WTC11 (cell line): ENCODE data around the gene DGKG. TPM values are rescaled to one million over a fixed set of nuclear protein-coding genes. Genes with fewer than 3 reads are reported as not detected.

Experiments
- ATAC-seq: fragments of 200-7000 bp; cut with Tn5 transposase; 2 replicates; pipeline ENCODE4 v1.10.0; 2021; ENCODE audit warnings: mild to moderate bottlenecking, moderate library complexity
- CTCF ChIA-PET: fragments of 300-600 bp; sonication (Branson Sonifier 250); formaldehyde crosslinking; loops from one replicate; lab custom pipeline; 2021; ENCODE audit warnings: antibody characterized with exemption; lab: Charles Lee
- POLR2A ChIA-PET: fragments of 350-600 bp; sonication (Branson Sonifier 250); formaldehyde crosslinking; loops from one replicate; lab custom pipeline; 2021; ENCODE audit warnings: antibody characterized with exemption; lab: Charles Lee
- DNase-seq: peaks from one replicate; pipeline ENCODE4 v3.0.0; 2021; ENCODE audit warnings: low spot score
- H3K27ac Mint-ChIP-seq: 2 replicates; pipeline ENCODE4 v1.8.0; 2021; ENCODE audit warnings: mixed read lengths
- H3K27me3 Mint-ChIP-seq: 2 replicates; pipeline ENCODE4 v1.8.0; 2021; ENCODE audit warnings: low read depth, mild to moderate bottlenecking, moderate library complexity, mixed read lengths
- H3K36me3 Mint-ChIP-seq: 2 replicates; pipeline ENCODE4 v1.8.0; 2021; ENCODE audit warnings: mixed read lengths
- H3K4me1 Mint-ChIP-seq: 2 replicates; pipeline ENCODE4 v1.8.0; 2022; ENCODE audit warnings: mixed read lengths
- H3K4me3 Mint-ChIP-seq: 2 replicates; pipeline ENCODE4 v1.8.0; 2021; ENCODE audit warnings: mild to moderate bottlenecking, moderate library complexity, mixed read lengths
- H3K9me3 Mint-ChIP-seq: 2 replicates; pipeline ENCODE4 v1.8.0; 2021; ENCODE audit warnings: mixed read lengths
- CBFB ChIP-seq: sonication (generic); formaldehyde crosslinking; IDR thresholded peaks from 2 replicates; pipeline ENCODE4 v1.8.1; 2022; ENCODE audit warnings: mild to moderate bottlenecking, low read depth, missing genetic modification reagents
- CDX4 ChIP-seq: fragments of 250-450 bp; sonication (Bioruptor Pico); IDR thresholded peaks from 2 replicates; pipeline ENCODE4 v1.9.0; 2021; ENCODE audit warnings: moderate library complexity, mild to moderate bottlenecking, inconsistent platforms, borderline replicate concordance
- ERG ChIP-seq: fragments of 250-450 bp; sonication (Bioruptor Pico); IDR thresholded peaks from 2 replicates; pipeline ENCODE4 v1.8.0; 2021; ENCODE audit warnings: mild to moderate bottlenecking
- ESRRA ChIP-seq: sonication (generic); formaldehyde crosslinking; IDR thresholded peaks from 2 replicates; pipeline ENCODE4 v1.8.1; 2022; ENCODE audit warnings: mild to moderate bottlenecking, missing genetic modification reagents, borderline replicate concordance
- FOXJ3 ChIP-seq: sonication (generic); formaldehyde crosslinking; IDR thresholded peaks from 2 replicates; pipeline ENCODE4 v1.9.0; 2021; ENCODE audit warnings: missing genetic modification reagents, mild to moderate bottlenecking, borderline replicate concordance
- HMGA2 ChIP-seq: fragments of 250-450 bp; sonication (Bioruptor Pico); IDR thresholded peaks from 2 replicates; pipeline ENCODE4 v1.4.0; 2021; ENCODE audit warnings: mild to moderate bottlenecking, moderate library complexity
- HMGXB4 ChIP-seq: sonication (generic); formaldehyde crosslinking; IDR thresholded peaks from 2 replicates; pipeline ENCODE4 v1.8.1; 2023; ENCODE audit warnings: mild to moderate bottlenecking, moderate library complexity, missing genetic modification reagents
- JAZF1 ChIP-seq: fragments of 250-450 bp; sonication (Bioruptor Pico); IDR thresholded peaks from 2 replicates; pipeline ENCODE4 v1.9.0; 2021; ENCODE audit warnings: moderate library complexity, mild to moderate bottlenecking, inconsistent platforms
- KAT7 ChIP-seq: sonication (generic); formaldehyde crosslinking; IDR thresholded peaks from 2 replicates; pipeline ENCODE4 v1.8.1; 2023; ENCODE audit warnings: missing genetic modification reagents, mild to moderate bottlenecking, borderline replicate concordance
- MAX ChIP-seq: sonication (generic); formaldehyde crosslinking; IDR thresholded peaks from 2 replicates; pipeline ENCODE4 v1.8.0; 2022; ENCODE audit warnings: mild to moderate bottlenecking, missing genetic modification reagents
- PRRX2 ChIP-seq: fragments of 250-450 bp; sonication (Bioruptor Pico); IDR thresholded peaks from 2 replicates; pipeline ENCODE4 v1.8.0; 2021; ENCODE audit warnings: mild to moderate bottlenecking
- SOX15 ChIP-seq: fragments of 250-450 bp; sonication (Bioruptor Pico); IDR thresholded peaks from 2 replicates; pipeline ENCODE4 v1.9.0; 2021; ENCODE audit warnings: mild to moderate bottlenecking
- TEAD1 ChIP-seq: sonication (generic); formaldehyde crosslinking; IDR thresholded peaks from 2 replicates; pipeline ENCODE4 v1.8.0; 2022; ENCODE audit warnings: mild to moderate bottlenecking, missing genetic modification reagents
- TP53 ChIP-seq: sonication (generic); formaldehyde crosslinking; IDR thresholded peaks from 2 replicates; pipeline ENCODE4 v1.8.1; 2023; ENCODE audit warnings: mild to moderate bottlenecking, missing genetic modification reagents
- USF2 ChIP-seq: sonication (generic); formaldehyde crosslinking; IDR thresholded peaks from 2 replicates; pipeline ENCODE4 v1.8.1; 2023; ENCODE audit warnings: mild to moderate bottlenecking, missing genetic modification reagents, moderate library complexity
- ZBTB21 ChIP-seq: sonication (generic); formaldehyde crosslinking; IDR thresholded peaks from 2 replicates; pipeline ENCODE4 v1.8.1; 2023; ENCODE audit warnings: mild to moderate bottlenecking, missing genetic modification reagents, borderline replicate concordance
- ZNF138 ChIP-seq: sonication (generic); formaldehyde crosslinking; conservative IDR thresholded peaks from 2 replicates; pipeline ENCODE4 v1.8.1; 2022; ENCODE audit warnings: mild to moderate bottlenecking, moderate library complexity, missing genetic modification reagents
- ZNF232 ChIP-seq: sonication (generic); formaldehyde crosslinking; IDR thresholded peaks from 2 replicates; pipeline ENCODE4 v1.8.0; 2022; ENCODE audit warnings: mild to moderate bottlenecking, missing genetic modification reagents
- ZNF281 ChIP-seq: sonication (generic); formaldehyde crosslinking; IDR thresholded peaks from 2 replicates; pipeline ENCODE4 v1.8.0; 2023; ENCODE audit warnings: mild to moderate bottlenecking, missing genetic modification reagents
- ZNF396 ChIP-seq: fragments of 250-450 bp; sonication (Bioruptor Pico); IDR thresholded peaks from 2 replicates; pipeline ENCODE4 v1.8.0; 2021; ENCODE audit warnings: mild to moderate bottlenecking, moderate library complexity, borderline replicate concordance
- ZNF416 ChIP-seq: fragments of 250-450 bp; sonication (Bioruptor Pico); IDR thresholded peaks from 2 replicates; pipeline ENCODE4 v1.9.0; 2021; ENCODE audit warnings: mild to moderate bottlenecking, inconsistent platforms
- ZSCAN18 ChIP-seq: fragments of 250-450 bp; sonication (Bioruptor Pico); IDR thresholded peaks from 2 replicates; pipeline ENCODE4 v2.1.2; 2022; ENCODE audit warnings: mild to moderate bottlenecking, moderate library complexity
- total RNA-seq: library from RNA; stranded (reverse); gene quantifications from 3 replicates; pipeline ENCODE4 v1.2.3, GENCODE V29; 2021

Gene DGKG
- total RNA-seq, 1 experiment from 2014 or later, result 0.92 TPM

GRCh38 chr3:186290796-186291195, 71.2 kb downstream of the DGKG start (continued):
- TF ChIP-seq KAT7 (no peak), ESRRA (CRISPR knock-in tag) (no peak), ZNF281 (CRISPR knock-in tag) (no peak), ZNF416 (no peak), CDX4 (CRISPR knock-in tag) (no peak), CBFB (no peak), TP53 (CRISPR knock-in tag) (no peak), JAZF1 (CRISPR knock-in tag) (no peak), ZNF396 (no peak), USF2 (CRISPR knock-in tag) (no peak)

GRCh38 chr3:186287711-186288110, 74.3 kb downstream of the DGKG start:
- TF ChIP-seq TEAD1 (CRISPR knock-in tag) (no peak), CDX4 (CRISPR knock-in tag) (no peak), CBFB (no peak), ZNF232 (CRISPR knock-in tag) (no peak), HMGXB4 (no peak), PRRX2 (CRISPR knock-in tag) (no peak), FOXJ3 (CRISPR knock-in tag) (no peak), ZBTB21 (CRISPR knock-in tag) (no peak), ESRRA (CRISPR knock-in tag) (no peak), MAX (no peak), ZSCAN18 (CRISPR knock-in tag) (no peak), ERG (CRISPR knock-in tag) (no peak), ZNF138 (CRISPR knock-in tag) (no peak), SOX15 (no peak), HMGA2 (CRISPR knock-in tag) (no peak), USF2 (CRISPR knock-in tag) (no peak)
- TF ChIP-seq, all 79 proteins: peak for 0
- no peak overlapping the region for H3K27ac Mint-ChIP-seq
- ChIA-PET CTCF (interaction anchor here (0.5 to 1.7 kb wide), 6 partner anchors 8 to 344 kb away, joined by 3 to 6 read pairs (median 3); no protein-coding TSS in a partner anchor), POLR2A (no interaction called here)
- no peak overlapping the region for H3K4me3 Mint-ChIP-seq
- no peaks in the 10 kb centered on the region for H3K9me3 Mint-ChIP-seq
- no peaks in the 10 kb centered on the region for H3K4me1 Mint-ChIP-seq
- H3K27me3 Mint-ChIP-seq, result no peaks in the 10 kb centered on the region
- no peaks in the 10 kb centered on the region for H3K36me3 Mint-ChIP-seq
- no peak for ATAC-seq
- no peak for DNase-seq
